ENCODE measurements around the gene RNF111.

Gene RNF111

GRCh38 chr15:59017449-59017848 lies 30.0 kb downstream of the RNF111 start:
- no peak for TF ChIP-seq CTCF (IDR thresholded peaks at IDR 0.05; ENCODE audit: low read depth, low read length)
- no peak overlapping the region for H3K4me3 ChIP-seq (ENCODE audit: low read depth, low read length)

- H3K4me3 ChIP-seq (ENCODE audit: low read depth, low read length), result no peak overlapping the region
- TF ChIP-seq CTCF (IDR thresholded peaks at IDR 0.05; ENCODE audit: low read depth, low read length), result no peak
Observed at GRCh38 chr15:59018833-59019232, 31.4 kb downstream of the RNF111 start.

GRCh38 chr15:59020322-59020721 lies 32.9 kb downstream of the RNF111 start:
- no peak overlapping the region for H3K4me3 ChIP-seq (ENCODE audit: low read depth, low read length)

GRCh38 chr15:59022188-59022587 lies 34.7 kb downstream of the RNF111 start:
- H3K4me3 ChIP-seq (ENCODE audit: low read depth, low read length), result no peak overlapping the region
- no peak for TF ChIP-seq CTCF (IDR thresholded peaks at IDR 0.05; ENCODE audit: low read depth, low read length)

More at GRCh38 chr15:59020322-59020721, 32.9 kb downstream of the RNF111 start:
- TF ChIP-seq CTCF (IDR thresholded peaks at IDR 0.05; ENCODE audit: low read depth, low read length), result no peak

- no peak for TF ChIP-seq CTCF (IDR thresholded peaks at IDR 0.05; ENCODE audit: low read depth, low read length)
- H3K4me3 ChIP-seq (ENCODE audit: low read depth, low read length), result no peak overlapping the region
Observed at GRCh38 chr15:59026207-59026606, 38.7 kb downstream of the RNF111 start.

GRCh38 chr15:59028387-59028955 lies 41.0 kb downstream of the RNF111 start:
- no peak for TF ChIP-seq CTCF (IDR thresholded peaks at IDR 0.05; ENCODE audit: low read depth, low read length)
- no peak overlapping the region for H3K4me3 ChIP-seq (ENCODE audit: low read depth, low read length)

GRCh38 chr15:59029554-59029953 lies 42.1 kb downstream of the RNF111 start:
- H3K4me3 ChIP-seq (ENCODE audit: low read depth, low read length), result no peak overlapping the region
- no peak for TF ChIP-seq CTCF (IDR thresholded peaks at IDR 0.05; ENCODE audit: low read depth, low read length)
